ENCODE results near the gene FXYD1.
A peak's percentile ranks its signal among the peaks of the same experiment; 100 is the strongest.
"Not testable (repeated sequence)": the region's sequence is repeated elsewhere in the genome, so short reads cannot be mapped to it uniquely, and the experiment has no call there.

Gene FXYD1

DNA sequence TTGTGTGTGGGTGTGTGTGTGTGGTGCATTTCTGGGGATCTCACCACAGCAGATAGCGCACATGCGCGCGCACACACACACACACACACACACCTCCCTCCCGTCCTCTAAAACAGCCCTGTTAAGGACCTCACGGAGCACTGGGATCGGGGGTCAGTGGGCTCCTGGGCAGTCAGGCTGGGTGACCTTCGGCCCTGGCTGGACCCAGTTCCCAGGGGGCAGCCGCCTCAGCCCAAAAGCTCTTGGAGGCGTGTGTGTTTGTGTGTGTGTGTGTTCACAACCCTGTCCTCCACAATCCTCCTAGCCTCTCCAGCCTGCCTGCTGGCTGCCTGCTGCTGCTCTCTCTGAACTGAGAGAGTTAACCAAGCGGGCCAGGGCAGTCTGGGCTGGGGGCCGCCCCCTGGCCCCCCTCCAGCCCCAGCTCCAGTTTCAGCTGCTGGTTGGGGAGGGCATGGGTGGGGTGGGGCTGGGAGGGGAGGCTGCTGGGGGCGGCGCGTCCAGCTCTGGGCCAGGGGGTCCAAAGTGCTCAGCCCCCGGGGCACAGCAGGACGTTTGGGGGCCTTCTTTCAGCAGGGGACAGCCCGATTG lies at the start of gene FXYD1:
TSS of gene FXYD1 (plus strand) at position 520 of the 588 bp plus-strand sequence. CDS start 1,256 bp downstream, outside the sequence.
- no peak for DNase-seq (ENCODE audit: low spot score)

DNA sequence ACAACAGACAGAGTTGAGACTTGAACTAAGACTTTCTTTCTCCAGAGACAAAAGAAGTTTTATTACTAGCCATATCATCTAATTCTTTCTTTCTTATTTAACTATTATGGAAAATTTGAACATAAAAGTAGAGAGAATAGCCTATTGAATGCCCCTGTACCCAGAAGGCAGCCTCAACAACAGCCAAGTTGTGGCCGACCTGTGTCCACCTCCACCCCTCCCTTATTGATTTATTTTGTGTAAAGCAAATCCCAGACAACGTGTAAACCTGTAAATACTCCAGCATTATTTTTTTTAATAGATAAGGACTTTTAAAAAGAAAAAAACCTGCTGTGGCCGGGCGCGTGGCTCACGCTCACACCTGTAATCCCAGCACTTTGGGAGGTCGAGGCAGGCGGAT lies 49.1 kb upstream of the FXYD1 start:
- no peak for DNase-seq (ENCODE audit: low spot score)

- DNase-seq (ENCODE audit: low spot score): no peak
Observed at GRCh38 chr19:35090160-35090505, 48.5 kb upstream of the FXYD1 start.

- DNase-seq (ENCODE audit: low spot score): peak; percentile 79
Observed at GRCh38 chr19:35090506-35091214, 48.0 kb upstream of the FXYD1 start.

DNA sequence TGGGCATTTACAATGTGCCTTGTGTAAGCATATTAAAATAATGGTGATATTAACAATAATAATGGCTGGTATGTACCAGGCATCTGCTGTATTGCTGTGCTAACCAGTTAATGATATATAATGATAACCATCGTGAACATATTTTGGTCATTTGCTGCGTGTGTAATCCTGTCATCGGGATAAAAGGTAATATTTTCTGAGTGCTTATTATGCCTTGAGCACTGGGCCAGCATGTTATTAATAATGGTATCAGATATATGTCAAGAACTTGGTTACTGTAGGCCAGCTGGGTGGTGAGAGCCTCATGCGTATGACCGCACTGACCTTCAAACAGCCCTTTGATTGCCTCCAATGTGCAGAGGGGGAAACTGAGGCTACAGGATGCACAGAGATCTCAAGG lies 45.2 kb upstream of the FXYD1 start:
- no peak for DNase-seq (ENCODE audit: low spot score)

DNA sequence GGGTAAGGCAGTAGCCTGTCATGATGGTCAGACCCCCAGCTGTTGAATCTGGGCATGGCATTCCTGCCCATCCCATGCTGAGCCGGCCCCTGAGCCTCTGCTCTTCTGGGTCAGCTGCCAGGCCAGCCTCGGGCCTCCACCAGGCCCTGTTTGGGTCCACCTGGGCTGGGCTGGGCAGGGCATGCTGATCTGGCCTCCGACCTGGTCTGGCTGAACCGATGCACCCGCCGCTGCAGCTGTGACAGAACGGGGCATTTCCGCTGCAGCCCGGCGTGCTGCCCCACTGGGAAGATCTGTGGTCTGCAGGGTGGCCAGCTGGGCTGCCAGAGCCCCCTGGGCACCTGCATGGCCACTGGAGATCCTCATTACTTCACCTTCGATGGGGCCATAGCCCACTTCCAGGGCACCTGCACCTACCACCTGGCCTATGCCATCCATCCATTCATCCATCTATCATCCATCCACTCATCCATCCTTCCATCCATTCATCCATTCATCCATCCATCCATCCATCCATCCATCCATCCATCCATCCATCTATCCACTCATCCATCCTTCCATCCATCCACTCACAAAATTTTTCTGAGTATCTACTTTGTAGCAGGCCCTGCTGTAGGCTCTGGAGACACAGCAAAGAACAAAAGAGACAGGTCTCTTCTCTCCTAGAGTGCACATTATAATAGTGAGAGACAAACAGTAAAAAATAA lies 44.5 kb upstream of the FXYD1 start:
- no peak for DNase-seq (ENCODE audit: low spot score)

GRCh38 chr19:35094656-35095055 lies 44.0 kb upstream of the FXYD1 start:
- DNase-seq (ENCODE audit: low spot score): no peak

DNA sequence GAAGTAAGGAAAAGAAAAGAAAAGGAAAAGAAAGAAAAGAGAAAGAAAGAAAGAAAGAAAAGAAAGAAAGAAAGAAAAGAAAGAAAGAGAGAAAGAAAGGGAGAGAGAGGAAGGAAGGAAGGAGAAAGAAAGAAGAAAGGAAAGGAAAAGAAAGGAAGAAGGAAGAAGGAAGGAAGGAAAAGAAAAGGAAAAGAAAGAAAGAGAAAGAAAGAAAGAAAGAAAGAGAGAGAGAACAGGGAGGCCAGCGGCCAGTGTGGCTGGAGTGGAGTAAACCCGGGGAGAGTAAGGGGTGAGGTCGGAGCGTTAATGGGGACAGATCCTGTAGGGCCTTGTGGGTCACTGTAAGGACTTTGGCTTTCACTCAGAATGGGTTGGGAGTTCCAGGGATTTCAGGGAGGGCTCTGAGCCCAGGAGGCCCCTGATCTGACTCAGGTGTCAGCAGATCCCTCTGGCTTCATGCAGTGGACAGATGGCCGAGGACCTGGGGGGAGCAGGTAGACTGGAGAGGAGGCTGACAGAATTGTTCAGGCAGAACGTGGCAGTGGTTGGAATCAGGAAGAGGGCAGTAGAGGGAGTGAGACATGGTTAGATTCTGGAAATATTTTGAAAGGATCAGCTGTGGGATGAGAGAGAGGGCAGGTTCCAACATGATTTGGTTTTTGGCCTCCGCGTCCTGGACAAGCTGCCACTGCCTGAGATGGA lies 42.8 kb upstream of the FXYD1 start:
- DNase-seq (ENCODE audit: low spot score): no peak

- DNase-seq (ENCODE audit: low spot score): no peak
Observed at GRCh38 chr19:35098413-35099049, 40.1 kb upstream of the FXYD1 start.

DNA sequence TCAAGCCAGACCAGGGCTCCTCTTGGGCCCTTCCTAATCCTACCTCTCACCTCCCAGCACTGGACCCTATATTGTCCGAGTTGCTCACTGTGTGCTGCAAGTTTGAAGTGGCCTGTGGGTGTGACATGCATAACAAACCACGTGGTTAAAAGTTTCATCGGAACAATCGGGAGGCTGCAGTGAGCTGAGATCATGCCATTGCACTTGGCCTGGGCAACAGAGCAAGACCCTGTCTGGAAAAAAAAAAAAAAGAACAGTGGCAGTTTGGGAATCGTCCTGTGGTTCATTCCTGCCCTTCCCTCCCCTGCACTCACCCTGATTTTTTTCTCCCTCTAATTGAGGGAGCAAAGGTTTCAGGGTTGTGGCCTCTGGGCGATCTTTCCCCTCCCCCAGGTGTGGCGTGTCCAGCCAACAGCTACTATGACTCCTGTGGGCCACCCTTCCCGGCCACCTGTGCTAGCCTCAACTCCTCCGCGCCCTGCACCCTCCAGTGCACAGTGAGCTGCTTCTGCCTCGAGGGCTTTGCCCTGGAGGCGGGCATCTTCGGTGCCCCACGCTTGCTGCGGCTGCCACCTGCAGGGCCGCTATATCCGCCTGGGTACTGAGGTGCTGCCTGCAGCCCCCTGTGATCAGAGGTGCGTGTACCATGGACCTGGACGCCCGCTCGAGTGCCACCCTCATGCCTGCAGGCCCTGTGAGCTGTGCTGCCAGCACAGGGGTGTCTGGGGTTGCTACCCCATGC lies 39.3 kb upstream of the FXYD1 start:
- DNase-seq (ENCODE audit: low spot score): no peak

DNA sequence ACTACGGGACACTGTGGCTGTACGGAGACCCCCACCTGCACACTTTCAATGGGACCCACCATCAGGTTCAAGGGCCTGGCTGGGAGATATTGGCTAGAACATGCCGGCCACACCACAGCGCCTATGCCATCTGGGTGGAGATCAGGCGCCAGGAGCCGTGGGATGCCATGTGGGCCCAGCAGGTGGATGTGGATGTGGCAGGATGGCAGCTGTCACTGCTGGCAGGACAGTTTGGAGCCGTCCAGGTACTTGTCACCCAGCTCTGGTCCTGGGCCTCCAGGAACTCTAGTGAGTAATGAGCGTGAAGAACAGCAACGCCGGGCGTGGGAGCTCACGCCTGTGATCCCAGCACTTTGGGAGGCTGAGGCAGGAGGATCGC lies 38.7 kb upstream of the FXYD1 start:
- DNase-seq (ENCODE audit: low spot score): no peak

- DNase-seq (ENCODE audit: low spot score): no peak
Observed at GRCh38 chr19:35100588-35101533, 37.8 kb upstream of the FXYD1 start.

DNA sequence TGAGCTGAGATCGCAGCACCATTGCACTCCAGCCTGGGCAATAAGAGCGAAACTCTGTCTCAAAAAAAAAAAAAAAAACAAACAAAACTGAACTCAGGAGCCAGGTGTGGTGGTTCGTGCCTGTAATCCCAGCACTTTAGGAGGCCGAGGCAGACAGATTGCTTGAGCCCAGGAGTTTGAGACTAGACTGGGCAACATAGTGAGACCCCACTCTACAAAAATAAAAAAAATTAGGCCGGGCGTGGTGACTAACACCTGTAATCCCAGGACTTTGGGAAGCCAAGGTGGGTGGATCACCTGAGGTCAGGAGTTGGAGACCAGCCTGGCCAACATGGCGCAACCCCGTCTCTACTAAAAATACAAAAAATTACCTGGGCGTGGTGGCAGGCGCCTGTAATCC lies 36.7 kb upstream of the FXYD1 start:
- DNase-seq (ENCODE audit: low spot score): not testable (repeated sequence)

DNA sequence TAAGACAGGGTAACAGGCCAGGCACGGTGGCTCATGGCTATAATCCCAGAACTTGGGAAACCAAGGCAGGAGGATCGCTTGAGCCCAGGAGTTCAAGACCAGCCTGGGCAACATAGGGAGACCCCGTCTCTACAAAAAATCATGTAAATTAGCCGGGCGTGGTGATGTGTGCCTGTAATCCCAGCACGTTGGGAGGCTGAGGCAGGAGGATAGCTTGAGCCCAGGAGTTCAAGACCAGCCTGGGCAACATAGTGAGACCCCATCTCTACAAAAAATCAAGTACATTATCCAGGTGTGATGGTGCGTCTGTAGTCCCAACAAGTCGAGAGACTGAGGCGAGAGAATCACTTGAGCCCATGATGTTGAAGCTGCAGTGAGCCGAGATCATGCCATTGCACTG lies 35.0 kb upstream of the FXYD1 start:
- DNase-seq (ENCODE audit: low spot score): not testable (repeated sequence)

GRCh38 chr19:35104361-35104760 lies 34.3 kb upstream of the FXYD1 start:
- no peak for DNase-seq (ENCODE audit: low spot score)

- DNase-seq (ENCODE audit: low spot score): no peak
Observed at GRCh38 chr19:35105047-35105410, 33.6 kb upstream of the FXYD1 start.

DNA sequence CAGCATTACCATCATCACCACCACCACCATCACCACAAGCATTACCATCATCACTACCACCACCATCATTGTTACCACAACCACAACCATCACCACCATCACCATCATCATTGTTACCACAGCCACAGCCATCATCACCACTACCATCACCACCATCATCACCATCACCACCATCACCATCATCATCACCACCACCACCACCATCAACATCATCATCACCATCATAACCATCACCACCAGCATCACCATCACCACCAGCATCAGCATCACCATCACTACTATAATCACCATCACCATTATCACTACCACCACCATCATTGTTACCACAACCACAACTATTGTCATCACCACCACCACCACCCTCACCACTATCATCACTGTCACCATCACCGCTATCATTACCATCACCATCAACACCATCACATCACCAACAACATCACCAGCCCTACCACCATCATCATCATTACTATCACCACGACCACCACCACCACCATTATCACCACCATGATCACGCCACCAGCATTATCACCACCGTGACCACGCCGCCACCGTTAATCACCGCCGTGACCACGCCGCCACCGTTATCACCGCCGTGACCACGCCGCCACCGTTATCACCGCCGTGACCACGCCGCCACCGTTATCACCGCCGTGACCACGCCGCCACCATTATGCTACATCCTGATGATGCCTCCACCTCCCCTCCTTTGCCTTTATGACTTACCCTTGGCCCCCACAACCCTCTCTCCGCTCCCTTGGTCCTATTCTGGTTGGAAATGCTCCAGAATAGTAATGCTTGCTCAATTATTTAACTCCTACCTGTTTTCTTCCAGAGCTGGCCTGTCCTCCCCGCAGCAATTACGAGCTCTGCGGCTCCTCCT lies 33.0 kb upstream of the FXYD1 start:
- no peak for DNase-seq (ENCODE audit: low spot score)

DNA sequence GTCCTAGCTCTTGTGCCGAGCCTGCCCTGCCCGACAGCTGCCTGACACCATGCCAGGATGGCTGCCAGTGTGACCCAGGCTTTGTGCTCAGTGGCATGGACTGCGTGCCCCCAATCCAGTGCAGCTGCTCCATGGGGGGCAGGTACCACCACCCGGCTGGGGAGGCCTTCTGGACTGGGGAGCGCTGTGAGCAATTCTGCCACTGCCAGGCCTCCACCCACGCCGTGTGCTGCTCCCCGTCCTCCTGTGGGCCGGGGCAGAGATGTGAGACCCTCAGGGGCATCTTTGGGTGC lies 32.4 kb upstream of the FXYD1 start:
- DNase-seq (ENCODE audit: low spot score): no peak

DNA sequence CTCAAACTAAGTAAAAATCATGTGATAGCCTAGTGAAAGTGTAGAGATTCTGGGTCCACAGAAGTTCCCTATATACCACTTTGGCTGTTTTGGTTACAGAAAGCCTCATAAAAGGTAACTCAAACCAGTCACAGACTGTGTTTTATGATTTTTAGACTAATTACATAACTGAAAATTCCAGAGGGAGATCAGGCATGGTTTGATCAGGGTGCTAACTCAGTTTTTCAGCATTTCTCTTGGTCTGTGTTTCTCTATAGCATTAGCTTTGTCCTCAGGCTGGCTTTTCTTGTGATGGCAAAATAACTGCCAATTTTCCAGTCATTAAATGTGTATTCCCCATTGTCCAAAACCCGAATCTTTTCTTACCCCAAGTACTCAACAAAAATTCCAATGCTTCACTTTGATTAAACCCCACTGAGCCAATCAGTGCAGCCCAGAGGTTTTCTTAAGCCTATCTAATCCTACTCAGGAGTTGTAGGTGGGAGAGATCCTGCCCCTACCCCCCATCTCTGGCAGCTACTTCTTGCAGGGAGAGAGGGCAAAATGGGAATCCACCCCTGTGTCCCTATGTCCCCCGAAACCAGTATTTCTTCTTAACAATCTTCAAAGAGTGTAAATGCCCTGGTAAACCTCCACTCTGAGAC lies 31.6 kb upstream of the FXYD1 start:
- no peak for DNase-seq (ENCODE audit: low spot score)
